ENCODE measurements around the gene HOTAIR.

- TF ChIP-seq CTCF (IDR thresholded peaks at IDR 0.05) (no peak), EZH2 (IDR thresholded peaks at IDR 0.05) (no peak), EZH2phosphoT487 (IDR thresholded peaks at IDR 0.05) (no peak)
These were observed 2.5 kb downstream of the HOTAIR start for GRCh38 chr12:53972152-53972702.

Measured in neural progenitor cell (in vitro differentiated cells).